ENCODE measurements around the gene CA9.

- TF ChIP-seq CTCF (IDR thresholded peaks at IDR 0.05; ENCODE audit: insufficient read depth, low read length, poor library complexity, severe bottlenecking) (no peak), EZH2phosphoT487 (conservative IDR thresholded peaks at IDR 0.05; ENCODE audit: low read length) (no peak)
Observed at GRCh38 chr9:35629597-35629996, 44.1 kb upstream of the CA9 start.

Measured in SU-DHL-6 (cell line).